ENCODE measurements around the gene RBMS3.

RBMS3 gene

GRCh38 chr3:29887451-29887850 lies 606.6 kb downstream of the RBMS3 start:
- DNase-seq (ENCODE audit: low read depth in 2 of 2) = peak in 1 of 2 experiments; percentile 3

- DNase-seq (ENCODE audit: low read depth in 2 of 2) = peak; percentile 29 to 30
These were observed 608.3 kb downstream of the RBMS3 start for GRCh38 chr3:29889215-29889614.

GRCh38 chr3:29890801-29891200 lies 609.9 kb downstream of the RBMS3 start:
- no peak for DNase-seq (ENCODE audit: low read depth in 2 of 2)

- DNase-seq (ENCODE audit: low read depth in 2 of 2) = no peak
These were observed 612.2 kb downstream of the RBMS3 start for GRCh38 chr3:29892976-29893554.

GRCh38 chr3:29896856-29897255 lies 616.0 kb downstream of the RBMS3 start:
- DNase-seq (ENCODE audit: low read depth in 2 of 2) = no peak

GRCh38 chr3:29898171-29898965 lies 617.5 kb downstream of the RBMS3 start:
- no peak for DNase-seq (ENCODE audit: low read depth in 2 of 2)

GRCh38 chr3:29899021-29899420 lies 618.1 kb downstream of the RBMS3 start:
- peak; percentile 37 to 49 for DNase-seq (ENCODE audit: low read depth in 2 of 2)

GRCh38 chr3:29901097-29901496 lies 620.2 kb downstream of the RBMS3 start:
- DNase-seq (ENCODE audit: low read depth in 2 of 2) = no peak

- no peak for DNase-seq (ENCODE audit: low read depth in 2 of 2)
These were observed 622.7 kb downstream of the RBMS3 start for GRCh38 chr3:29903600-29903999.

- DNase-seq (ENCODE audit: low read depth in 2 of 2) = no peak
These were observed 626.0 kb downstream of the RBMS3 start for GRCh38 chr3:29906906-29907305.

GRCh38 chr3:29912600-29913288 lies 631.9 kb downstream of the RBMS3 start:
- DNase-seq (ENCODE audit: low read depth in 2 of 2) = no peak

- DNase-seq (ENCODE audit: low read depth in 2 of 2) = peak; percentile 58 to 67
These were observed 634.1 kb downstream of the RBMS3 start for GRCh38 chr3:29914861-29915524.

GRCh38 chr3:29919571-29919970 lies 638.7 kb downstream of the RBMS3 start:
- no peak for DNase-seq (ENCODE audit: low read depth in 2 of 2)

GRCh38 chr3:29922992-29923746 lies 642.3 kb downstream of the RBMS3 start:
- peak; percentile 62 to 73 for DNase-seq (ENCODE audit: low read depth in 2 of 2)

- DNase-seq (ENCODE audit: low read depth in 2 of 2) = no peak
These were observed 644.1 kb downstream of the RBMS3 start for GRCh38 chr3:29924783-29925561.

- no peak for DNase-seq (ENCODE audit: low read depth in 2 of 2)
These were observed 645.5 kb downstream of the RBMS3 start for GRCh38 chr3:29926378-29926777.

- DNase-seq (ENCODE audit: low read depth in 2 of 2) = no peak
These were observed 651.9 kb downstream of the RBMS3 start for GRCh38 chr3:29932696-29933325.

GRCh38 chr3:29933802-29934490 lies 653.1 kb downstream of the RBMS3 start:
- no peak for DNase-seq (ENCODE audit: low read depth in 2 of 2)

- no peak for DNase-seq (ENCODE audit: low read depth in 2 of 2)
These were observed 653.9 kb downstream of the RBMS3 start for GRCh38 chr3:29934751-29935150.

- no peak for DNase-seq (ENCODE audit: low read depth in 2 of 2)
These were observed 655.2 kb downstream of the RBMS3 start for GRCh38 chr3:29936054-29936453.
